GM23248 (cell line): ENCODE measurements around the gene UBN2.

Experiments
- EZH2 ChIP-seq: fragments of 200-600 bp; sonication (generic); IDR thresholded peaks from 2 replicates; pipeline ENCODE4 v1.6.1; 2018; ENCODE audit warnings: antibody characterized with exemption, mild to moderate bottlenecking; ENCODE audit not compliant: insufficient read depth, poor library complexity, severe bottlenecking
- EZH2phosphoT487 ChIP-seq: fragments of 200-600 bp; sonication (generic); IDR thresholded peaks from 2 replicates; pipeline ENCODE4 v1.6.1; 2018; ENCODE audit warnings: antibody characterized with exemption, moderate library complexity, mild to moderate bottlenecking, low read depth; ENCODE audit not compliant: insufficient read depth

GRCh38 chr7:139230023-139230422 is 1.0 kb upstream of the UBN2 start:
- no peak for TF ChIP-seq EZH2phosphoT487
- no peak for TF ChIP-seq EZH2
